Body of pancreas (tissue), 4 donors: ENCODE measurements around the gene PLA2G2C. TPM values are rescaled to one million over a fixed set of nuclear protein-coding genes. Genes with fewer than 3 reads are reported as not detected.

Experiments used
- ATAC-seq: fragments of 150-250 bp; one replicate; pipeline ENCODE4 v1.9.1; 2016
- DNase-seq, 4 donors: peaks; one replicate each; pipeline ENCODE4 v3.0.0-alpha.2; 2019
- H3K27ac ChIP-seq, 4 donors: fragments of 200-600 bp; sonication (generic); 1 replicate in 3 of 4; 2 replicates in 1 of 4; pipeline versions ENCODE4 v1.5.1 to v1.6.1; 2016 to 2019; ENCODE audit warnings: mild to moderate bottlenecking in 1 of 4, mixed read lengths in 1 of 4, moderate library complexity in 1 of 4
- H3K27me3 ChIP-seq, 2 donors: fragments of 200-600 bp; sonication (generic); one replicate each; pipeline ENCODE4 v1.6.0; 2016; ENCODE audit warnings: mild to moderate bottlenecking in 1 of 2
- H3K36me3 ChIP-seq, 2 donors: fragments of 200-600 bp; sonication (generic); replicated peaks in 1 of 2; 2 replicates each; pipeline ENCODE4 v1.5.1; 2016; ENCODE audit warnings: low read depth in 2 of 2; ENCODE audit not compliant: insufficient read depth in 1 of 2
- H3K4me1 ChIP-seq: fragments of 200-600 bp; sonication (generic); one replicate; pipeline ENCODE4 v1.6.0; 2016
- H3K4me3 ChIP-seq, 2 donors: fragments of 200-600 bp; sonication (generic); 1 replicate in 1 of 2; 2 replicates in 1 of 2; pipeline ENCODE4 v1.5.1; 2016 to 2019
- H3K9me3 ChIP-seq, 3 donors: fragments of 200-600 bp; sonication (generic); 1 replicate in 2 of 3; 2 replicates in 1 of 3; pipeline ENCODE4 v1.5.1; 2016
- CTCF ChIP-seq, 7 experiments: fragments of 450-650 bp in 4 of 7; fragments of 200-600 bp in 3 of 7; sonication (generic) in 3 of 7; IDR thresholded peaks; one replicate each; pipeline ENCODE4 v1.5.1; 2016 to 2019; ENCODE audit warnings: antibody characterized with exemption in 7 of 7
- POLR2A ChIP-seq, 3 donors: fragments of 450-650 bp; IDR thresholded peaks; one replicate each; pipeline ENCODE4 v1.6.1; 2016; ENCODE audit warnings: antibody characterized with exemption in 3 of 3, mild to moderate bottlenecking in 2 of 3
- WGBS, 2 donors: methylation state at CpG; one replicate each; pipeline ENCODE4 v1.1.5; 2017; 5-methylcytosine and 5-hydroxymethylcytosine counted together
- intact Hi-C: fragments of 100-400 bp; cut with DNase I; formaldehyde crosslinking; loops from one replicate; pipeline ENCODE4 v1.15.1; 2023
- total RNA-seq, 2 donors: library from RNA; depleted of rRNA; stranded (reverse); fragments of >200 nt; gene quantifications; one replicate each; pipeline ENCODE4 v1.1.0, GENCODE V29; 2016

Gene PLA2G2C
- total RNA-seq, 2 donors from 2014 or later, result not detected

DNA sequence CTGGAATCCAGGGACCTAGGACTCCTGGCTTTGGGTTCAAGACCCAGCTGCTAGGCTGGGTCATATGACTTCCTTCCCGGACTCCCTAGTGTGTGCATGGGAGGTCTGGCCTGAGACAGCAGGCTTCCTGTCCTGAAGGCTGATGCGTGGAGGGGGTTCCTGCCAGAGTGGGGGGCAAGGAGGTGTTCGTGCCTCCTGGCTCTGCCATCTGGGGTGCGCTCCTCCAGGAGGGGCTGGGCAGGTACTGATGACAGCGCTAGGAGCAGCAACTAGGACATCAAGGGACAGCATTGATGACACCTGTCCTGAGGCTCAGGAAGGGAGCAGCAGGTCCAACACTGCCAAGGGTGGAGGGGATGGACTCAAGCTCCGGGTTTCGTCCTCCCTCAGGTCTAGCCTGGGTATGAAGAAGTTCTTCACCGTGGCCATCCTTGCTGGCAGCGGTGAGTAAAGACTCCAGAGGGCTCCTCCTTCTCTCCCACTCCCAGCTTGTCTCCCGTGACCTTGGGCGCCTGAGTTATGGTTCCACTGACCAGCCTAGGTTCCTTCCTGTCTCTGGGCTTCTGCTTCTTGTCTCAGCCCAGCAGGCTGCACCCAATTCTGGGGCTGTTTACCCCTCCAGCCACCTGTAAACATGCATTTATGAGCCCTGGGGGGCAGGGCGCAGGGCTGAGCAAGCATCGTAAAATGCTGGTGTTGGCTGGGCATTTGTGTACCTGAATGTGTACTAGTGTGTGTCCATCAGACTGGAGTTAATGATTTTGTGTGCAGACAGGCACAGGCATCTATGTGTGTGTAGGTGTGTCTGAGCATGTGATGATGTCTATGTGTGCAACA lies 46.3 kb downstream of the PLA2G2C start:
- Histone ChIP-seq H3K9me3 (no peaks in the 10 kb centered on the region), H3K27me3 (no peaks in the 10 kb centered on the region), H3K27ac (no peak overlapping the region), H3K4me1 (no peaks in the 10 kb centered on the region), H3K4me3 (no peak overlapping the region), H3K36me3 (no peaks in the 10 kb centered on the region)
- DNase-seq (no peak), ATAC-seq (no peak)
- TF ChIP-seq POLR2A (IDR thresholded peaks at IDR 0.05) (no peak), CTCF (IDR thresholded peaks at IDR 0.05) (no peak)
- 72 to 79% methylated on average over 7 to 13 of the region's 13 CpGs for WGBS, 2 donors
- intact Hi-C loops, result no loop called here

- Histone ChIP-seq H3K9me3 (no peaks in the 10 kb centered on the region), H3K4me1 (no peaks in the 10 kb centered on the region), H3K36me3 (no peaks in the 10 kb centered on the region), H3K4me3 (no peak within 1 kb of the TSS), H3K27ac (no peak within 1 kb of the TSS), H3K27me3 (no peaks in the 10 kb centered on the region)
- 88 to 92% methylated on average over 6 to 9 of the region's 9 CpGs for WGBS, 2 donors
- DNase-seq (no peak), ATAC-seq (no peak)
- no peak for TF ChIP-seq POLR2A (IDR thresholded peaks at IDR 0.05)
- intact Hi-C loops, result no loop called here
Measured at GRCh38 chr1:20138961-20139550, 47.3 kb downstream of the PLA2G2C start, which contains the start of gene PLA2G2F. TSS of gene PLA2G2F (plus strand) at chr1:20139323. CDS start at chr1:20139428, 105 bp downstream.

DNA sequence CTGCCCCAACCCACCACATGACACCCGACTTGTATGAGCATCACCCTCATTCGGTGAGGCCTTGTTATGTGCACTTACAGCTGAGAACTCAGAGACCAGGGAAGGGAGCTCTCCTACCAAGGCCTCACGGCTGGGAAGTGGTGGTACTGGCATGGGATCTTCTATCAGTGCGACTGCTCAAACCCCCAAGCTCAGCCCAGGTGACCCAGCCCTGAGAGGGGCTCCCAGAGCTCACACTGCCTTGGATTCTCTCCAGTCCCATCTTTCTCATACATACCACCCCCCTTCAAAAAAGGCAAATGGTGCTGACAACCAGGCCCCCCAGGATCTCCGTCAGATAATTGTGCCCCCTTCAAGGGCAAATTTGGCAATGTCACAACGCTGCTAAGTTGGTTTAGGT lies 48.0 kb downstream of the PLA2G2C start:
- intact Hi-C loops, result no loop called here
- WGBS, 2 donors, result 84 to 87% methylated on average over 6 of the region's 6 CpGs
- ATAC-seq (no peak), DNase-seq (no peak)
- no peak overlapping the region for H3K4me3 ChIP-seq
- H3K9me3 ChIP-seq, result no peaks in the 10 kb centered on the region
- no peak overlapping the region for H3K27ac ChIP-seq
- H3K27me3 ChIP-seq, result no peaks in the 10 kb centered on the region
- no peaks in the 10 kb centered on the region for H3K36me3 ChIP-seq
- no peak for TF ChIP-seq POLR2A (IDR thresholded peaks at IDR 0.05)
- TF ChIP-seq CTCF (IDR thresholded peaks at IDR 0.05), result no peak
- H3K4me1 ChIP-seq, result no peaks in the 10 kb centered on the region

DNA sequence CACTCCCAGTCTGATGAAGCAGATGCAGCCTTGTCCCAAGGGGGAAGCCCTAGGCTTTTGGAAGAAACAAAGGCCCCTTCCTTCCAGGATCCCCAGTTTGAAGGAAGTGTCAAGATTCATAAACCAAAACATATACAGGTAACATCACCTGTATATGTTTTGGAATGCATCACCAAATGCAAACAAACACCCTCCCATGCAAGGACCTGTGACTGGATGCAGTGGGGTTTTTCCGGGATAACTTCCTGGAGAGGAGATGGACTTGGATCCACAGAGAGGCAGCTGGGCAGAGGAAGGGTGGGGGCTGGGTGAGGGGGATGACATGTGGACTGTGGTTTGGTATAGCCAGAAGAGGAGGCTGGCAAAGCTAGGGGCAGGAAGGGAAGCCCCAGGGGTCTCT lies 48.7 kb downstream of the PLA2G2C start:
- no peak overlapping the region for H3K27ac ChIP-seq

More for the DNA sequence above, 48.7 kb downstream of the PLA2G2C start:
- DNase-seq (no peak), ATAC-seq (no peak)
- Histone ChIP-seq H3K4me3 (no peak overlapping the region), H3K27me3 (no peaks in the 10 kb centered on the region), H3K36me3 (no peaks in the 10 kb centered on the region), H3K4me1 (no peaks in the 10 kb centered on the region), H3K9me3 (no peaks in the 10 kb centered on the region)
- intact Hi-C loops, result no loop called here
- no peak for TF ChIP-seq CTCF (IDR thresholded peaks at IDR 0.05)
- TF ChIP-seq POLR2A (IDR thresholded peaks at IDR 0.05), result no peak
- WGBS, 2 donors, result 82 to 92% methylated on average over 1 of the region's 1 CpG
